B cell (primary cell): ENCODE data around the gene RCOR3. TPM values are rescaled to one million over a fixed set of nuclear protein-coding genes. Genes with fewer than 3 reads are reported as not detected.
A peak's percentile ranks its signal among the peaks of the same experiment; 100 is the strongest.

Experiments
- ATAC-seq: fragments of 200-7000 bp; cut with Tn5 transposase; one replicate; pipeline ENCODE4 v1.10.0; 2021; ENCODE audit warnings: low read depth, mild to moderate bottlenecking, moderate number of reproducible peaks, moderate library complexity
- CTCF ChIA-PET: fragments of 350-600 bp; sonication (Branson Sonifier 250); formaldehyde crosslinking; loops from one replicate; lab custom pipeline; 2021; ENCODE audit warnings: antibody characterized with exemption, inconsistent platforms; lab: Charles Lee
- POLR2A ChIA-PET: fragments of 350-600 bp; sonication (Branson Sonifier 250); formaldehyde crosslinking; loops from one replicate; lab custom pipeline; 2021; ENCODE audit warnings: antibody characterized with exemption; lab: Charles Lee
- DNase-seq: peaks from one replicate; pipeline ENCODE4 v3.0.0; 2013
- H2AFZ ChIP-seq: 2 replicates; pipeline ENCODE4 v1.6.1; 2012; ENCODE audit warnings: mild to moderate bottlenecking, low read depth, low read length; ENCODE audit not compliant: insufficient read depth, poor library complexity, severe bottlenecking
- H3K27ac ChIP-seq, 2 donors: 1 replicate in 1 of 2; 2 replicates in 1 of 2; pipeline ENCODE4 v1.5.1; 2012 to 2013; ENCODE audit warnings: low read length in 2 of 2, mild to moderate bottlenecking in 2 of 2, moderate library complexity in 1 of 2
- H3K27me3 ChIP-seq, 4 experiments: fragments of 200-600 bp in 1 of 4; sonication (generic) in 1 of 4; replicated peaks in 1 of 4; 1 replicate in 2 of 4; 2 replicates in 2 of 4; pipeline versions ENCODE4 v1.6.1 to v1.7.0; 2013 to 2016; ENCODE audit warnings: low read length in 3 of 4, mild to moderate bottlenecking in 2 of 4, mixed read lengths in 1 of 4, moderate library complexity in 1 of 4; ENCODE audit not compliant: insufficient read depth in 4 of 4, control insufficient read depth in 3 of 4; ENCODE audit errors: control extremely low read depth in 1 of 4
- H3K36me3 ChIP-seq, 2 experiments: replicated peaks in 1 of 2; 1 replicate in 1 of 2; 2 replicates in 1 of 2; pipeline versions ENCODE4 v1.6.1 to v1.7.1; 2013; ENCODE audit warnings: low read length in 1 of 2; ENCODE audit not compliant: insufficient read depth in 2 of 2, control insufficient read depth in 1 of 2; ENCODE audit errors: control extremely low read depth in 1 of 2, extremely low read depth in 1 of 2
- H3K4me1 ChIP-seq, 2 donors: fragments of 200-600 bp in 1 of 2; sonication (generic) in 1 of 2; 1 replicate in 1 of 2; 2 replicates in 1 of 2; pipeline versions ENCODE4 v1.5.1 to v1.6.1; 2013 to 2017; ENCODE audit warnings: low read length in 2 of 2; ENCODE audit not compliant: control insufficient read depth in 2 of 2, insufficient read depth in 2 of 2
- H3K4me2 ChIP-seq: replicated peaks from 2 replicates; pipeline ENCODE3; 2012; ENCODE audit warnings: mild to moderate bottlenecking, low read depth, low read length; ENCODE audit not compliant: poor library complexity, severe bottlenecking
- H3K4me3 ChIP-seq, 5 experiments: fragments of 200-600 bp in 1 of 5; sonication (generic) in 1 of 5; 1 replicate in 3 of 5; 2 replicates in 2 of 5; pipeline versions ENCODE4 v1.5.1 to v1.7.0; 2011 to 2016; ENCODE audit warnings: low read length in 4 of 5, mild to moderate bottlenecking in 4 of 5, low read depth in 2 of 5, control low read depth in 1 of 5, moderate library complexity in 1 of 5; ENCODE audit not compliant: insufficient read depth in 1 of 5; ENCODE audit errors: control extremely low read depth in 1 of 5, extremely low read depth in 1 of 5
- H3K79me2 ChIP-seq: fragments of 200-600 bp; sonication (generic); one replicate; pipeline ENCODE4 v1.6.0; 2016; ENCODE audit warnings: low read length; ENCODE audit not compliant: control insufficient read depth, insufficient read depth
- H3K9ac ChIP-seq: fragments of 200-600 bp; sonication (generic); 2 replicates; pipeline ENCODE4 v1.6.1; 2017; ENCODE audit warnings: mild to moderate bottlenecking, low read length, moderate library complexity
- H3K9me3 ChIP-seq, 3 donors: one replicate each; pipeline versions ENCODE4 v1.6.1 to v1.7.1; 2013; ENCODE audit warnings: low read length in 2 of 3; ENCODE audit not compliant: control insufficient read depth in 2 of 3, insufficient read depth in 1 of 3; ENCODE audit errors: control extremely low read depth in 1 of 3
- H4K20me1 ChIP-seq: 2 replicates; pipeline ENCODE4 v1.6.0; 2012; ENCODE audit warnings: mild to moderate bottlenecking, low read length; ENCODE audit not compliant: insufficient read depth, control insufficient read depth, poor library complexity, severe bottlenecking
- H3K27ac Mint-ChIP-seq: one replicate; pipeline ENCODE4 v1.8.0; 2021; ENCODE audit warnings: mixed read lengths
- H3K27me3 Mint-ChIP-seq: one replicate; pipeline ENCODE4 v1.8.0; 2021; ENCODE audit warnings: mixed read lengths
- H3K4me1 Mint-ChIP-seq: one replicate; pipeline ENCODE4 v1.8.0; 2021; ENCODE audit warnings: mixed read lengths
- H3K4me3 Mint-ChIP-seq: one replicate; pipeline ENCODE4 v1.8.0; 2021; ENCODE audit warnings: mixed read lengths
- H3K9me3 Mint-ChIP-seq: one replicate; pipeline ENCODE4 v1.8.0; 2022; ENCODE audit warnings: mixed read lengths; ENCODE audit not compliant: insufficient read depth
- EZH2 ChIP-seq: IDR thresholded peaks from 2 replicates; pipeline ENCODE4 v1.6.1; 2012; ENCODE audit warnings: borderline replicate concordance, low read depth, mild to moderate bottlenecking, moderate library complexity, low read length; ENCODE audit not compliant: insufficient read depth, poor library complexity, severe bottlenecking
- WGBS: methylation state at CpG from one replicate; pipeline ENCODE4 v1.1.5; 2013; ENCODE audit warnings: missing lambda C conversion rate; ENCODE audit not compliant: insufficient coverage; 5-methylcytosine and 5-hydroxymethylcytosine counted together
- intact Hi-C: fragments of 100-400 bp; cut with micrococcal nuclease; formaldehyde crosslinking; loops from one replicate; pipeline ENCODE4 v1.10.0; 2022
- polyA plus RNA-seq: library from polyadenylated mRNA; depleted of rRNA; stranded (reverse); fragments of >200 nt; gene quantifications from 2 replicates; pipeline ENCODE4 v1.2.3, GENCODE V29; 2012
- total RNA-seq, 2 donors: library from RNA; stranded (reverse); fragments of 120-200 nt in 1 of 2; gene quantifications; 1 replicate in 1 of 2; 2 replicates in 1 of 2; pipeline versions ENCODE4 v1.2.3 to v1.2.4, GENCODE V29; 2013 to 2022
- TF ChIP-seq, protein P1 (sequence below): fragments of 200-600 bp; IDR thresholded peaks from one replicate; pipeline ENCODE4 v1.8.0; 2022; ENCODE audit warnings: antibody characterized with exemption, mild to moderate bottlenecking

RCOR3 gene
- total and polyA plus RNA-seq, 2 donors (not counting 1 experiment from before 2014, with no cell fraction given): 42.7 to 120 TPM

DNA sequence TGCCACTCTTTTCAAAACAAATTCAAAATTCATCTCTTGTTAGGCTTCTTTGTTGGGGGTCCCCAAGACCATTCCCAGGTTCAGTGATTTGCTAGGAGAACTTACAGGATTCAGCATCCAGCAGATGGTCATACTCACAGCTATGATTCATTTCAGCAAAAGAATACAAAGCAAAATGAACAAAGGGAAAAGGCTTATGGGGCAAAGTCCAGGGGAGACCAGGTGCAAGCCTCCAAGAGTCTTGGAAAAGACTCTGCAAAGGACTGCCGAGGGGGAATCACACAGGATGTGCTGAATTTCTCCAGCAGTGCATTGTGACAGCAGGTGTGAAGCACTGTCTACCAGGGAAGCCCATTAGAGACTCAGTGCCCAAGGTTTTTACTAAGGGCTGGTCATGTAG is 74.7 kb downstream of the RCOR3 start:
- TF ChIP-seq, protein P1, sequence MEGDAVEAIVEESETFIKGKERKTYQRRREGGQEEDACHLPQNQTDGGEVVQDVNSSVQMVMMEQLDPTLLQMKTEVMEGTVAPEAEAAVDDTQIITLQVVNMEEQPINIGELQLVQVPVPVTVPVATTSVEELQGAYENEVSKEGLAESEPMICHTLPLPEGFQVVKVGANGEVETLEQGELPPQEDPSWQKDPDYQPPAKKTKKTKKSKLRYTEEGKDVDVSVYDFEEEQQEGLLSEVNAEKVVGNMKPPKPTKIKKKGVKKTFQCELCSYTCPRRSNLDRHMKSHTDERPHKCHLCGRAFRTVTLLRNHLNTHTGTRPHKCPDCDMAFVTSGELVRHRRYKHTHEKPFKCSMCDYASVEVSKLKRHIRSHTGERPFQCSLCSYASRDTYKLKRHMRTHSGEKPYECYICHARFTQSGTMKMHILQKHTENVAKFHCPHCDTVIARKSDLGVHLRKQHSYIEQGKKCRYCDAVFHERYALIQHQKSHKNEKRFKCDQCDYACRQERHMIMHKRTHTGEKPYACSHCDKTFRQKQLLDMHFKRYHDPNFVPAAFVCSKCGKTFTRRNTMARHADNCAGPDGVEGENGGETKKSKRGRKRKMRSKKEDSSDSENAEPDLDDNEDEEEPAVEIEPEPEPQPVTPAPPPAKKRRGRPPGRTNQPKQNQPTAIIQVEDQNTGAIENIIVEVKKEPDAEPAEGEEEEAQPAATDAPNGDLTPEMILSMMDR: no peak
- no peak for TF ChIP-seq EZH2
- intact Hi-C loops: loop anchor here (10.0 kb wide), 1 partner anchor 989 kb away; no protein-coding TSS in a partner anchor
- Histone ChIP-seq H3K4me2 (peak overlapping the region; percentile 34), H3K27me3 (no peaks in the 10 kb centered on the region), H3K79me2 (peaks cover 100% of the 10 kb centered on the region), H3K36me3 (peaks cover 0 to 34% of the 10 kb centered on the region in 2 experiments), H3K4me1 (peaks cover 98 to 100% of the 10 kb centered on the region in 2 donors), H3K9me3 (no peaks in the 10 kb centered on the region), H2AFZ (no peak overlapping the region), H3K4me3 (no peak overlapping the region), H4K20me1 (peaks cover 16% of the 10 kb centered on the region), H3K9ac (no peak overlapping the region), H3K27ac (peak overlapping the region; percentile 90 to 92)
- no peaks in the 10 kb centered on the region for H3K9me3 Mint-ChIP-seq
- no peaks in the 10 kb centered on the region for H3K27me3 Mint-ChIP-seq
- peak overlapping the region; percentile 66 for H3K4me3 Mint-ChIP-seq
- POLR2A ChIA-PET: no interaction called here
- peaks cover 93% of the 10 kb centered on the region for H3K4me1 Mint-ChIP-seq
- DNase-seq (no peak), ATAC-seq (no peak)
- CTCF ChIA-PET: interaction anchor here (13.8 kb wide), 1 partner anchor 10 kb away, joined by 333 read pairs; no protein-coding TSS in a partner anchor
- H3K27ac Mint-ChIP-seq: peak overlapping the region; percentile 97
- WGBS: 69% methylated on average over 1 of the region's 1 CpG

DNA sequence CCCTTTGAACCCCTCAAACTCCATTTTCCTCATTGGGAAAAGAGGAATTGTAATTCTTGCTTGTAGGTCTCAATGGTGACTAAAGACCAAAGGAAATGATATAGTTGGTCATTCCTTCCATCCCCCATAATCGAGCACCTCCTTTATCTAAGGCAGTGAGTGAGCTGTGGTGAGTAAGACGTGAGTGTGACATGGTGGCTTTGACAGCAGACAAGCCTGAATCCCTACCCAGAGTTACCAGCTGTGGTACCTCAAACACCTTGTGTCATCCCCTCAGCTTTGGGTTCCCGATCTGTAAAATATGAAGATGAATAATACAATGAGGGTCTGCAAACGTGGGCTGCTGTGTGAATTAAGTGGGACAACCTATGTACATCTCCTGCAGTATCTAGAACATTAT is 75.8 kb downstream of the RCOR3 start:
- Histone ChIP-seq H2AFZ (no peak overlapping the region), H4K20me1 (peaks cover 27% of the 10 kb centered on the region), H3K27ac (peak overlapping the region; percentile 90 to 92), H3K4me3 (peak overlapping the region in 2 of 5 experiments; percentile 39 to 54), H3K9ac (peak overlapping the region; percentile 63), H3K4me2 (peak overlapping the region; percentile 80), H3K27me3 (no peaks in the 10 kb centered on the region), H3K36me3 (peaks cover 0 to 39% of the 10 kb centered on the region in 2 experiments), H3K79me2 (peaks cover 100% of the 10 kb centered on the region), H3K9me3 (no peaks in the 10 kb centered on the region), H3K4me1 (peaks cover 98 to 100% of the 10 kb centered on the region in 2 donors)
- CTCF ChIA-PET: interaction anchor here (2.1 to 18.7 kb wide), 3 partner anchors 8 to 21 kb away, joined by 12 to 333 read pairs (median 13); partner anchors contain the start of gene TRAF5
- TF ChIP-seq, protein P1: no peak
- TF ChIP-seq EZH2: no peak
- Mint-ChIP-seq H3K27ac (peak overlapping the region; percentile 84), H3K9me3 (no peaks in the 10 kb centered on the region), H3K4me1 (peaks cover 93% of the 10 kb centered on the region), H3K4me3 (peak overlapping the region; percentile 62), H3K27me3 (no peaks in the 10 kb centered on the region)
- POLR2A ChIA-PET: interaction anchor here (2.1 kb wide), 1 partner anchor 9 kb away, joined by 20 read pairs; the partner anchor contains the start of gene TRAF5
- WGBS: no CpG with 5 or more reads among the region's 4 CpGs
- intact Hi-C loops: loop anchor here (10.0 kb wide), 1 partner anchor 990 kb away; no protein-coding TSS in a partner anchor
- ATAC-seq: no peak
- no peak for DNase-seq
